DOHH2 (cell line): Measurements from ENCODE around the gene PRKCSH.
"Not testable (repeated sequence)": the region's sequence is repeated elsewhere in the genome, so short reads cannot be mapped to it uniquely, and the experiment has no call there.

Experiments
- CTCF ChIP-seq: fragments of 200-600 bp; sonication (generic); IDR thresholded peaks from one replicate; pipeline ENCODE4 v1.5.1; 2014; ENCODE audit warnings: antibody characterized with exemption, mild to moderate bottlenecking, low read depth, low read length; ENCODE audit not compliant: poor library complexity, severe bottlenecking
- EZH2phosphoT487 ChIP-seq: fragments of 200-600 bp; sonication (generic); IDR thresholded peaks from 2 replicates; pipeline ENCODE4 v1.6.1; 2017; ENCODE audit warnings: borderline replicate concordance, mild to moderate bottlenecking, antibody characterized with exemption, low read length, moderate library complexity, mixed read lengths

GRCh38 chr19:11406703-11407236 lies 28.7 kb upstream of the PRKCSH start:
- TF ChIP-seq EZH2phosphoT487, CTCF: not testable (repeated sequence)
